GM12878 (cell line): Measurements from ENCODE around the gene TAF4. TPM values are rescaled to one million over a fixed set of nuclear protein-coding genes. Genes with fewer than 3 reads are reported as not detected.

Experiments
- ATAC-seq: fragments of 200-7000 bp; cut with Tn5 transposase; 3 replicates; pipeline ENCODE4 v1.9.1; 2020; ENCODE audit warnings: mild to moderate bottlenecking, moderate library complexity
- BruUV-seq: library from RNA; stranded (reverse); fragments of 400-500 nt; replicated peaks from 2 replicates; lab custom pipeline; 2021; lab: Mats Ljungman, UMichigan
- CTCF ChIA-PET: fragments of 300-600 bp; sonication (Branson Sonifier 250); formaldehyde crosslinking; extraction: SDS; loops from one replicate; lab custom pipeline; 2021; ENCODE audit warnings: inconsistent platforms; lab: Yijun Ruan, JAX
- POLR2A ChIA-PET: fragments of 350-600 bp; formaldehyde crosslinking; extraction: SDS; loops from one replicate; lab custom pipeline; 2021; ENCODE audit warnings: inconsistent platforms; lab: Charles Lee
- RAD21 ChIA-PET: fragments of 300-600 bp; sonication (Branson Sonifier 250); formaldehyde crosslinking; loops from one replicate; lab custom pipeline; 2023; ENCODE audit warnings: antibody characterized with exemption; ENCODE audit not compliant: unreplicated experiment; lab: Charles Lee
- SMC1A ChIA-PET: fragments of 300-600 bp; sonication (Branson Sonifier 250); formaldehyde crosslinking; loops from one replicate; lab custom pipeline; 2023; ENCODE audit not compliant: unreplicated experiment, uncharacterized antibody; lab: Charles Lee
- DNase-seq: peaks from one replicate; pipeline ENCODE4 v3.0.0-alpha.2; 2011; ENCODE audit warnings: low read depth, low spot score
- FAIRE-seq: peaks from 3 replicates; lab custom pipeline; 2011; peaks lifted over from hg19 to GRCh38; lab: Jason Lieb, UNC
- H2AFZ ChIP-seq: 2 replicates; pipeline ENCODE4 v1.6.0; 2011; ENCODE audit warnings: low read depth, low read length, control low read depth; ENCODE audit not compliant: control insufficient read depth
- H3K27ac ChIP-seq: 2 replicates; pipeline ENCODE4 v1.5.1; 2011; ENCODE audit warnings: control low read depth; ENCODE audit not compliant: control insufficient read depth, insufficient read depth
- H3K27me3 ChIP-seq, 2 experiments: replicated peaks in 1 of 2; 2 replicates each; pipeline versions ENCODE4 v1.6.0 to v1.6.1; 2011; ENCODE audit warnings: low read length in 1 of 2; ENCODE audit not compliant: control insufficient read depth in 2 of 2, insufficient read depth in 2 of 2
- H3K36me3 ChIP-seq, 2 experiments: 2 replicates each; pipeline ENCODE4 v1.5.1; 2011; ENCODE audit warnings: low read length in 1 of 2; ENCODE audit not compliant: control insufficient read depth in 2 of 2, insufficient read depth in 2 of 2
- H3K4me1 ChIP-seq: 2 replicates; pipeline ENCODE4 v1.6.1; 2011; ENCODE audit warnings: mild to moderate bottlenecking, low read length, moderate library complexity, mixed read lengths; ENCODE audit not compliant: control insufficient read depth, insufficient read depth
- H3K4me2 ChIP-seq: 2 replicates; pipeline ENCODE4 v1.6.0; 2011; ENCODE audit warnings: control low read depth; ENCODE audit not compliant: control insufficient read depth, insufficient read depth
- H3K4me3 ChIP-seq: fragments of 200-600 bp; sonication (generic); 2 replicates; pipeline ENCODE4 v1.5.1; 2016
- H3K79me2 ChIP-seq: 2 replicates; pipeline ENCODE4 v1.6.0; 2011; ENCODE audit warnings: low read length; ENCODE audit not compliant: control insufficient read depth, insufficient read depth
- H3K9ac ChIP-seq: 2 replicates; pipeline ENCODE4 v1.8.0; 2011; ENCODE audit warnings: low read length, control low read depth, mixed read lengths; ENCODE audit not compliant: control insufficient read depth, insufficient read depth
- H3K9me3 ChIP-seq: replicated peaks from 3 replicates; pipeline ENCODE4 v1.5.1; 2011; ENCODE audit warnings: mild to moderate bottlenecking, low read length; ENCODE audit not compliant: control insufficient read depth, insufficient read depth
- H4K20me1 ChIP-seq: 2 replicates; pipeline ENCODE4 v1.6.0; 2011; ENCODE audit not compliant: control insufficient read depth, insufficient read depth
- BACH1 ChIP-seq: fragments of 450-650 bp; IDR thresholded peaks from 2 replicates; pipeline ENCODE4 v1.6.1; 2017; ENCODE audit warnings: mild to moderate bottlenecking, borderline replicate concordance
- CBX3 ChIP-seq: fragments of 200-600 bp; sonication (generic); IDR thresholded peaks from 2 replicates; pipeline ENCODE4 v1.6.1; 2016; ENCODE audit warnings: low read depth, borderline replicate concordance
- CTCF ChIP-seq, 3 experiments: IDR thresholded peaks in 2 of 3; conservative IDR thresholded peaks in 1 of 3; 2 replicates each; pipeline ENCODE4 v1.5.1; 2011; ENCODE audit warnings: low read depth in 3 of 3, low read length in 3 of 3, mild to moderate bottlenecking in 3 of 3, control low read depth in 2 of 3, moderate library complexity in 2 of 3, inconsistent platforms in 1 of 3, mixed read lengths in 1 of 3; ENCODE audit not compliant: control insufficient read depth in 2 of 3, insufficient read depth in 1 of 3; ENCODE audit errors: extremely low read depth in 1 of 3
- E2F8 ChIP-seq: fragments of 450-650 bp; IDR thresholded peaks from 2 replicates; pipeline ENCODE4 v1.6.1; 2018; ENCODE audit warnings: mild to moderate bottlenecking, low read depth, moderate library complexity; ENCODE audit not compliant: partially characterized antibody
- FOS ChIP-seq: IDR thresholded peaks from 3 replicates; pipeline ENCODE4 v1.6.1; 2011; ENCODE audit warnings: borderline replicate concordance; ENCODE audit not compliant: insufficient read length; ENCODE audit errors: extremely low read depth
- HSF1 ChIP-seq: fragments of 150-350 bp; IDR thresholded peaks from 2 replicates; pipeline ENCODE4 v1.6.1; 2014; ENCODE audit warnings: mild to moderate bottlenecking, low read depth, low read length
- IKZF2 ChIP-seq, 2 experiments: fragments of 450-650 bp; IDR thresholded peaks; 2 replicates each; pipeline ENCODE4 v1.6.1; 2017; ENCODE audit warnings: mild to moderate bottlenecking in 2 of 2, moderate library complexity in 2 of 2
- JUNB ChIP-seq: IDR thresholded peaks from 2 replicates; pipeline ENCODE4 v1.6.1; 2016; ENCODE audit warnings: antibody characterized with exemption, mild to moderate bottlenecking
- KAT2A ChIP-seq: conservative IDR thresholded peaks from 2 replicates; pipeline ENCODE4 v1.6.1; 2011; ENCODE audit warnings: low read depth, low read length; ENCODE audit not compliant: control insufficient read depth
- NR2F1 ChIP-seq: fragments of 450-650 bp; conservative IDR thresholded peaks from 2 replicates; pipeline ENCODE4 v1.6.1; 2017; ENCODE audit warnings: mild to moderate bottlenecking
- SIN3A ChIP-seq: IDR thresholded peaks from 2 replicates; pipeline ENCODE4 v1.6.1; 2012; ENCODE audit warnings: low read depth, low read length, improper control_type of control experiment
- SPI1 ChIP-seq: IDR thresholded peaks from 2 replicates; pipeline ENCODE4 v1.6.1; 2011; ENCODE audit warnings: low read depth, mild to moderate bottlenecking, low read length, moderate library complexity, borderline replicate concordance; ENCODE audit not compliant: insufficient read depth
- SREBF2 ChIP-seq: IDR thresholded peaks from 2 replicates; pipeline ENCODE4 v1.6.1; 2012; ENCODE audit warnings: mild to moderate bottlenecking, low read length
- SRF ChIP-seq, 2 experiments: IDR thresholded peaks; 2 replicates each; pipeline ENCODE4 v1.6.1; 2011; ENCODE audit warnings: low read depth in 2 of 2, low read length in 2 of 2, mild to moderate bottlenecking in 1 of 2, moderate library complexity in 1 of 2
- ZBTB11 ChIP-seq: fragments of 450-650 bp; formaldehyde crosslinking; IDR thresholded peaks from 2 replicates; pipeline ENCODE4 v1.5.0; 2022; ENCODE audit warnings: mild to moderate bottlenecking, missing genetic modification characterization
- WGBS: methylation state at CpG from one replicate; pipeline ENCODE4 v1.1.6; 2016; ENCODE audit warnings: low lambda C conversion rate; ENCODE audit not compliant: insufficient replicate concordance, insufficient coverage; ENCODE audit errors: missing lambda C conversion rate; 5-methylcytosine and 5-hydroxymethylcytosine counted together
- in situ Hi-C: fragments of 300-500 bp; cut with MboI; formaldehyde crosslinking; loops from 9 replicates; pipeline ENCODE4 v1.14.3; 2018; ENCODE audit warnings: mixed read lengths
- intact Hi-C: fragments of 100-400 bp; cut with micrococcal nuclease; formaldehyde crosslinking; loops from one replicate; pipeline ENCODE4 v1.14.2; 2022; ENCODE audit not compliant: unreplicated experiment
- polyA plus RNA-seq, 11 experiments: library from polyadenylated mRNA; depleted of rRNA in 4 of 11; unstranded in 6 of 11; stranded (reverse) in 5 of 11; fragments of >200 nt; fragmentation: Nextera tagmentation in 4 of 11; fragmentation: Illumina TruSeq in 1 of 11; extraction: Ambion mirVana in 4 of 11; extraction: Trizol in 1 of 11; gene quantifications; 1 replicate in 1 of 11; 2 replicates in 10 of 11; pipeline versions ENCODE4 v1.2.1 to v1.2.3, GENCODE V29; 2011 to 2016; ENCODE audit warnings: inconsistent platforms in 2 of 11, missing spikeins in 2 of 11, low read depth in 1 of 11
- total RNA-seq, 4 experiments: library from RNA; depleted of rRNA in 3 of 4; stranded (reverse); fragments of >200 nt in 3 of 4; fragmentation: Illumina TruSeq in 1 of 4; extraction: Trizol in 1 of 4; gene quantifications; 2 replicates each; pipeline versions ENCODE4 v1.2.1 to v1.2.3, GENCODE V29; 2013 to 2021

The TAF4 gene
- total and polyA plus RNA-seq, 10 of the 15 experiments (the other 5 are each of a cell fraction or from before 2014, with no cell fraction given): 0.39 to 16.9 (median 3.4) TPM

- POLR2A ChIA-PET: interaction anchor here (0.6 kb wide), 1 partner anchor 50 kb away, joined by 4 read pairs; no protein-coding TSS in a partner anchor
- FAIRE-seq: no peak
Measured at GRCh38 chr20:62054451-62054953, 11.2 kb downstream of the TAF4 start.

More at GRCh38 chr20:62054451-62054953, 11.2 kb downstream of the TAF4 start:
- in situ Hi-C loops: no loop called here
- 99% methylated on average over 12 of the region's 12 CpGs for WGBS
- Histone ChIP-seq H3K27ac (no peak overlapping the region), H3K36me3 (peaks cover 0 to 6% of the 10 kb centered on the region in 2 experiments; a peak in 2 of 4 replicates), H3K9me3 (no peaks in the 10 kb centered on the region; the same call in 2 of the 3 replicates), H3K4me2 (no peak overlapping the region), H3K9ac (no peak overlapping the region), H3K27me3 (no peaks in the 10 kb centered on the region), H4K20me1 (no peaks in the 10 kb centered on the region), H3K4me3 (no peak overlapping the region), H3K79me2 (peaks cover 16% of the 10 kb centered on the region), H3K4me1 (no peaks in the 10 kb centered on the region), H2AFZ (no peak overlapping the region)
- BruUV-seq: no TSS peak
- RAD21 ChIA-PET: no interaction called here
- no peak for DNase-seq
- ATAC-seq: no peak
- no peak for TF ChIP-seq SPI1
- no peak for TF ChIP-seq HSF1
- no peak for TF ChIP-seq SREBF2
- TF ChIP-seq CBX3: no peak
- TF ChIP-seq NR2F1: no peak
- no peak for TF ChIP-seq IKZF2 (IDR thresholded peaks at IDR 0.05)
- no peak for TF ChIP-seq FOS
- TF ChIP-seq SRF (IDR thresholded peaks at IDR 0.05; ENCODE audit: low read depth in 2 of 2, low read length in 2 of 2): no peak
- no peak for TF ChIP-seq JUNB
- no peak for TF ChIP-seq KAT2A
- TF ChIP-seq SIN3A: no peak
- no peak for TF ChIP-seq ZBTB11 (CRISPR knock-in tag)
- TF ChIP-seq E2F8: no peak
- no peak for TF ChIP-seq CTCF (IDR thresholded peaks at IDR 0.05 in 2 of 3, conservative IDR thresholded peaks at IDR 0.05 in 1 of 3; ENCODE audit: control insufficient read depth in 2 of 3, extremely low read depth in 1 of 3, insufficient read depth in 1 of 3, low read depth in 3 of 3, low read length in 3 of 3)
- no peak for TF ChIP-seq BACH1
- SMC1A ChIA-PET: no interaction called here
- intact Hi-C loops: no loop called here
- CTCF ChIA-PET: no interaction called here
